NCI-H128 (cell line): ENCODE data around the gene OSER1.

Experiments
- DNase-seq: peaks from one replicate; lab custom pipeline; 2025; ENCODE audit not compliant: unreplicated experiment; lab: John Stamatoyannopoulos, UW

The OSER1 gene

GRCh38 chr20:44228465-44229258 is 18.1 kb upstream of the OSER1 start:
- no peak for DNase-seq

- no peak for DNase-seq
Measured at GRCh38 chr20:44224637-44225036, 14.1 kb upstream of the OSER1 start.

DNA sequence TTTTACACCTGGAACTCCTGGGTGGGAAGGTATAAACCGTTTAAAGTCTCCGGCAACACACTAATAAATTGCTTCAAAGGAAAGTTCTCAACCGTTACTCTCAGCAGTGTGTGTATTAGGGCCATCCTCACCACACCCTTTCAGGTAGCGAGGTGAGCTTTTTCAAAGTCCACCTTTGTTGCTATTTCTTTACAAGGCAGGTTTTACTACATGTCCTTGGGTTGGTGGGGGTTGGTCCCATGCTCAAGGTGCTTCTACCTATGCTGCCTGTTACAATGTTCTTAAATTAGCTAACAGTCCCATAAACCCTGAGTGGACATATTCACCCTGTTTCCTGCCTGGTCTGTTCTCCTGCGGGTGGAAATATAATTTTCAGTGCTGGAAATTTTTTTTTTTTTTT is 13.2 kb upstream of the OSER1 start:
- DNase-seq, result no peak

DNA sequence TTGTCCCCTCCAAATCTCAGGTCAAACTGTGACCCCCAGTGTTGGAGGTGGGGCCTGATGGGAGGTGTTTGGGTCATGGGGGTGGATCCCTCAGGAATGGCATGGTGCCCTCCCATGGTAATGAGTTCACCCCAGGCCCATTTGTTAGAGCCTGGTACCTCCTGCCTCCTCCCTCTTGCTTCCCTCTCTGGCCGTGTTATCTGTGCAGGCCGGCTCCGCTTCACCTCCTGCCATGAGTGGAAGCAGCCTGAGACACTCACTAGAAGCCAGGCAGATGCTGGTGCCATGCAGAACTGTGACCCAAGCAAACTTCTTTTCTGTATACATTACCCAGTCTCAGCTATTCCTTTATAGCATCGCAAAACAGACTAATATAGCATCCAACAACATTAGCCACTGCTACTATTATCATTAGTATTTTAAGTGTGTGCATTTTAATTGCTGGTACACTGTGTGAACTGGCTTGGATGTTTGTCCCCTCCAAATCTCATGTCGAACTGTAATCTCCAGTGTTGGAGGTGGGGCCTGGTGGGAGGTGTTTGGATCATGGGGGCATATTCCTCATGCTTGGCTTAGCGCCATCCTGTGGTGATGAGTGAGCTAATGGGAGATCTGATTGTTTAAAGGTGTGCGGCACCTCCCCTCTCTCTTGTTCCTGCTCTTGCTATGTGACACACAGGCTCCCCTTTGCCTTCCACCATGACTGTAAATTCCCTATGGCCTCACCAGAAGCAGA is 12.2 kb upstream of the OSER1 start:
- DNase-seq, result no peak

GRCh38 chr20:44222027-44222426 is 11.5 kb upstream of the OSER1 start:
- DNase-seq, result no peak

- no peak for DNase-seq
Measured at GRCh38 chr20:44221368-44221954, 10.9 kb upstream of the OSER1 start.

- DNase-seq, result no peak
Measured at GRCh38 chr20:44219791-44220190, 9.2 kb upstream of the OSER1 start.

- DNase-seq, result no peak
Measured at GRCh38 chr20:44219170-44219730, 8.7 kb upstream of the OSER1 start.

DNA sequence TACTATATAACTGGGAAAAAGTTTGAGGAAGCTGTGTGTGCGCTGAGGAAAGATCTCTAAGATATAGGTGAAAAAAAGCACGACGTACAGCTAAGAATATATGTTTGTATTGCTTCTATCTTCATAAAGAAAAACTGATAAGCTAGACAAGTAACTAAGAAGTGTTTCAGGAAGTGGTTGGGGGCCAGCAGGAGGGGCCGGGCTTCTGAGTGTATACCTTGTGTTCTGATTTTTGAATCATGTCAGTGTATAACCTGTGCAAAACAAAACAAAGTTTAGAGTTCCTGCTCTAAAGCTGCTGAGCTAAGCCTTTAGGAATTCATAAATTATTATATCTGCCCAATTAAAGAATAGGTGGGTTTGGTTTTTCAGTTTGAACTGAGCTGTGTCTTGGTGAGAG is 7.9 kb upstream of the OSER1 start:
- no peak for DNase-seq

DNA sequence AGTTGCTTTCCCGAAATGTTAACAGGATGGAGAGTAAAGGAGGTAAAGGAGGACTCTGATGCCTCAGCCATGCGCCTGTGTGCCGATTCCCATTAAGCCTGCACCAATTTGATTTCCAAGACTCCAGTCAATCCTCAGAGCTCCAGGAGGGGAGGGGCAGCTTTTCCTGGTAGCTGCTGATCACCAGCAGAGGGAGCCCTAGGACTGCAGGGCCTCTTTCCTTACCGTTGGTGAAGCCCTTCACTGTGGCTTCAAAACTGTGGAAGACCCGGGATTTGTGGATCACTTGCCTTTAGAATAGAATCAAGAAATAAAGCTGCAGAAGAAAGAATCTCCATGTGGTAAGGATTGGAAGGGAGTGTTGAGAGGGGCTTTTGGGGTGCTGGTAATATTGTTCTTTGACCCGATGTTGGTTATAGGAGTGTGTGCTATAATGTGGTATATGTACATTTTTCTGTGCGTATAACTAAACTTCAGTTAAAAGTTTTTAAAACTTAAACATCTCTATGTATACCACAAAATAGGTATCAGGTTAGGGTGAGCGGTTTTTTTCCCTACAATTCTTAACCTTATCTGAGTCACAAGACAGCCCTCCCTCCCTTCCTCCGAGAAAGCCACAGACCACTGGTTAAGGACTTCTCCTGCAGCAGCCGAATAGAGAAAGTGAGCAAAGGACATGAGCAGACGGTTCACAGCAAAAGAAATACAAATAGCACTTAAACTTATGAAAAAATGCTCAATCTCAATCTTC is 6.9 kb upstream of the OSER1 start:
- peak; percentile 62 for DNase-seq

- peak; percentile 17 for DNase-seq
Measured at GRCh38 chr20:44215125-44215524, 4.6 kb upstream of the OSER1 start.

- DNase-seq, result no peak
Measured at GRCh38 chr20:44212792-44213191, 2.2 kb upstream of the OSER1 start.

DNA sequence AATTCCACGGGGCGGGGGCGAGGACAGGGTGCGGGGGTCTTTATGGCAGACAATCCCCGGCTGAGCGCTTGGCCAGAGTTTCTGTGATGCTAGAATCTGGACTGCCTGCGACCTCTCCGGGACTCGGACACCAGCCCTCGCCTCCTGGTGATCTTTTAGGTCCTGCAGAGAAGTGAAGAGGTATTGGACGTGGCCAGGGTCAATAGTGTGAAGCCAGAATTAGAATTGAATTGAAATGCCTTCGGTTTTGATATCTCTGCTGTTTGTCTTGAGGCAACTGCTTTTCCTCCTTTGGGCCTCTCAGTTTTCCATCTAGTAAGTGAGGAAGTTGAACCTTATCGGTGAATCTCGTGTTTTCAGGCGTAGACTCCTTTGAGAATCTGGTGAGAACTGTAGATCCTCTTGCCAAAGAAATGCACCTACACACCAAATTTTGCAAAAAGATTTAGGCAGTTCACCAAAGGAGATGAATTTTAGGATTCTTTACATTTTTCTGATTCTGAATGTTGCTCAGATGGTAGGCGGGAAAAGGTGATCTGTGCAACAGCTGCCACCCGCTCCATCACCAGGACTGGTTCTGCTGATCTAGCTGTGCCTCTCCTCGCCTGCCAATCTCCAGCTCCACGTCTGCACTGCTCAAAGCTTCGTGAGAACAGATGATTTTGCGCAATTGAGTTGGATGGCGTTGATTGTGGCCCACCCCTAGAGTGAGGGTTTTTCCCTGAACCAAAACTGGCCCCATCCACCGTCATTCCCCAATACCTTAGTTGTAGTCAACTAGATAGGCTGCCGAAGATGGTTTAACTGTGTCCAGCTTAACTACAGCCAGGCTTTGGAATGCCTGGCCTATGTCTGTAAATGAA is 837 bp upstream of the OSER1 start:
- peak; percentile 13 for DNase-seq

DNA sequence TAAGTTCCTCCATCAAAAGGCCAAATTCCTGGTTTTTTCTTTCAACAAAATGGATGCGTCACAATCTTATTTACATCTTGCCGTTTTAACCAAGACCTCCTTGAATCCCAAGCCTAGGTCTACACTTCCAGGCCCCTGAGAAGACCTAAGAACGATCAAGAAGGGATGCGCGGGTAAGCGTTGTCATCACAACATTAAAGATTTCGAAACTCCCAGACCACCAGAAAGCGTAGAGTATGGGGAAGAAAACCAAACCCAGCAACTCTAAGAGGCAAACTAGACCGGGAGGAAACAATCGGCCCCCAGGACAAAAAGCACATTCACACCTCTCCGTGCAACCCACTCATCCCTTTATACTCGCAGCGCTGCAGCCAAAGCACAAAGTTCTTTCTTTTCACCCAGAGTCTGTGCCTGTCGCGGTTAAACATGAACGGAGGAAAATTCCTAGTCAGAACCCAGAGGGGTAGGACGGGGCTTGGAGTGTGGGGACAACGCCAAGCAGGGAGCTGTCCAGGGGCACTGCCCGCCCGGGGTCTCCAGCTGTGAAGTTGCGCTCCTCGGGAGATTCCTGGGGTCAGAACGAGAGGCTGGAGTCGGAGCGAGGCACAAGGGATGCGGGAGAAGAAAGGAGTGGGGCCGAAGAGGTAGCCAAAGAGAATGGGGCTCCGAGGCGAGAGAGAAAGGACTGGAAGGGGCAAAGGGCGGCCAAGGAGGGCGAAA is 725 bp downstream of the OSER1 start:
- DNase-seq, result no peak

- no peak for DNase-seq
Measured at GRCh38 chr20:44208770-44209169, 1.8 kb downstream of the OSER1 start.

- no peak for DNase-seq
Measured at GRCh38 chr20:44208165-44208564, 2.4 kb downstream of the OSER1 start.

GRCh38 chr20:44207126-44207723 is 3.3 kb downstream of the OSER1 start:
- no peak for DNase-seq

DNA sequence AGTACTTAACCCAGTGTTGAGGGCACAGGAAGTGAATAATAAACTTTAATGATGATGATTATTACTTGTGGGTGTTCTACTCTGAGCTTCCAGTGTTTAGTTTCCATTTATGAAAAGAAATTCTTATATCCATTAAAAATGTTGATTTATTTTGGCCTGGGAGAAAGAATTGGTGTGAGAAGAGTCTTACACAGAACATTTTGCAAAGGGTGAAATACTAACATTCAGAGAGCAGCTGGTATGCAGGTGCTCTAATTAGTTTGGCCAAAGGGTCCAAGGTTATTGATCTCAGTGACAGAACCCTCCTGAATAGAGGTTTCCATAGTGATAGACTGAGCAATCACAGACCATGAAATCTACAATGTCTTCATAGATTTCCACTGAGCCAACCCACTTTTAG is 4.4 kb downstream of the OSER1 start:
- DNase-seq, result no peak

DNA sequence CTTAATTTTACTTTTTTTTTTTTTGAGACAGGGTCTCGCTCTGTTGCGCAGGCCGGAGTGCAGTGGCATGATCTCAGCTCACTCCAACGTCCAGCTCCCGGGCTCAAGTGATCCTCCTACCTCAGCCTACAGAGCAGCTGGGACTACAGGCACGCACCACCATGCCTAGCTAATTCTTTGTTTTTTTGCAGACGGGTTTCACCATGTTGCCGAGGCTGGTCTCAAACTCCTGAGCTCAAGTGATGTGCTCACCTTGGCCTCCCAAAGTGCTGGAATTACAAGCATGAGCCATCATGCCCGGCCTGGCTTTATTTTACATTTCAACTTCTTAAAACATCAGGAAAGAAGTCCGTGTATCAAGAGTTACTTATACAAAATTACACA is 5.7 kb downstream of the OSER1 start:
- DNase-seq, result no peak
